Right cardiac atrium (tissue), 5 donors: ENCODE data around the gene TCEAL7. TPM values are rescaled to one million over a fixed set of nuclear protein-coding genes. Genes with fewer than 3 reads are reported as not detected.
"Not testable (repeated sequence)": the region's sequence is repeated elsewhere in the genome, so short reads cannot be mapped to it uniquely, and the experiment has no call there.

Experiments used
- ATAC-seq, 2 donors: fragments of 200-7000 bp; cut with Tn5 transposase; one replicate each; pipeline versions ENCODE4 v1.8.0 to v1.9.1; 2020; ENCODE audit warnings: moderate library complexity in 2 of 2, mild to moderate bottlenecking in 1 of 2
- DNase-seq, 3 donors: peaks; one replicate each; pipeline ENCODE4 v3.0.0-alpha.2; 2020
- H3K27ac ChIP-seq: one replicate; pipeline ENCODE4 v1.5.1; 2013; ENCODE audit warnings: mild to moderate bottlenecking, low read length, control low read depth, moderate library complexity
- H3K27me3 ChIP-seq: one replicate; pipeline ENCODE4 v1.6.1; 2013; ENCODE audit not compliant: control insufficient read depth, insufficient read depth
- H3K4me1 ChIP-seq: one replicate; pipeline ENCODE4 v1.6.1; 2013; ENCODE audit warnings: low read length; ENCODE audit not compliant: control insufficient read depth, insufficient read depth
- H3K4me3 ChIP-seq: one replicate; pipeline ENCODE4 v1.5.1; 2013; ENCODE audit warnings: low read length, control low read depth
- H3K9me3 ChIP-seq: one replicate; pipeline ENCODE4 v1.6.1; 2013; ENCODE audit warnings: low read length; ENCODE audit not compliant: control insufficient read depth
- WGBS: extraction: QIAGEN DNeasy Blood & Tissue Kit; methylation state at CpG from one replicate; pipeline ENCODE4 v1.1.7; 2013; 5-methylcytosine and 5-hydroxymethylcytosine counted together
- intact Hi-C, 4 donors: fragments of 100-400 bp; cut with DNase I; formaldehyde crosslinking; loops; one replicate each; pipeline versions ENCODE4 v1.11.0 to v1.14.0; 2022 to 2023
- polyA plus RNA-seq: library from polyadenylated mRNA; stranded (reverse); fragments of 200-250 nt; gene quantifications from one replicate; pipeline ENCODE4 v1.2.3, GENCODE V29; 2013
- total RNA-seq, 4 donors: library from RNA; stranded (reverse); fragmentation: NEBNext Ultra II Directional; extraction: Animal tissue kit (Norgen Biotek cat#: 25700); gene quantifications; one replicate each; pipeline ENCODE4 v1.2.1, GENCODE V29; 2021
- donor health status: healthy with polysubstance abuse.
- donor health status: DM: no; HTN: yes; CAD: no.
- donor health status: DM: no; HTN: no; CAD: no.
- donor health status: DM: no; HTN: yes; CAD: no; lungs with severe emphysema.
- donor health status: DM: yes; HTN: yes; CAD: no.

Gene TCEAL7
- total and polyA plus RNA-seq, 5 donors = 8.0 to 12.3 (median 9.3) TPM

DNA sequence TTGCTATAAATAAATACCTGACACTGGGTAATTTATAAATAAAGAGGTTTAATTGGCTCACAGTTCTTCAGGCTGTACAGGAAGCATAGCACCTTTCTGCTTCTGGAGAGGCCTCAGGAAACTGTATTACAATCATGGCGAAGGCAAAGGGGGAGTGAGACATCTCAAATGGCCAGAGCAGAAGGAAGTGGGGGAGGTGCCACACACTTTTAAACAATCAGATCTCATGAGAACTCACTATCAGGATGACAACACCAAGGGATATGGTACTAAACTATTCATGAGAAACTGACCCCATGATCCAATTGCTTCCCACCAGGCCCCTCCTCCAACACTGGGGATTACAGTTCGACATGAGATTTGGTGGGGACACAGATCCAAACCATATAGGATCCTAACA, 14.6 kb downstream of the TCEAL7 start:
- intact Hi-C loops = loop anchor here in 3 of 4 donors (5.0 kb wide), 2 partner anchors 118 to 123 kb away; no protein-coding TSS in a partner anchor
- no peaks in the 10 kb centered on the region for H3K9me3 ChIP-seq
- H3K27me3 ChIP-seq = no peaks in the 10 kb centered on the region
- H3K4me3 ChIP-seq = no peak overlapping the region
- no peak overlapping the region for H3K27ac ChIP-seq
- no peaks in the 10 kb centered on the region for H3K4me1 ChIP-seq
- DNase-seq = no peak
- WGBS = 54% methylated on average over 2 of the region's 2 CpGs
- no peak for ATAC-seq

DNA sequence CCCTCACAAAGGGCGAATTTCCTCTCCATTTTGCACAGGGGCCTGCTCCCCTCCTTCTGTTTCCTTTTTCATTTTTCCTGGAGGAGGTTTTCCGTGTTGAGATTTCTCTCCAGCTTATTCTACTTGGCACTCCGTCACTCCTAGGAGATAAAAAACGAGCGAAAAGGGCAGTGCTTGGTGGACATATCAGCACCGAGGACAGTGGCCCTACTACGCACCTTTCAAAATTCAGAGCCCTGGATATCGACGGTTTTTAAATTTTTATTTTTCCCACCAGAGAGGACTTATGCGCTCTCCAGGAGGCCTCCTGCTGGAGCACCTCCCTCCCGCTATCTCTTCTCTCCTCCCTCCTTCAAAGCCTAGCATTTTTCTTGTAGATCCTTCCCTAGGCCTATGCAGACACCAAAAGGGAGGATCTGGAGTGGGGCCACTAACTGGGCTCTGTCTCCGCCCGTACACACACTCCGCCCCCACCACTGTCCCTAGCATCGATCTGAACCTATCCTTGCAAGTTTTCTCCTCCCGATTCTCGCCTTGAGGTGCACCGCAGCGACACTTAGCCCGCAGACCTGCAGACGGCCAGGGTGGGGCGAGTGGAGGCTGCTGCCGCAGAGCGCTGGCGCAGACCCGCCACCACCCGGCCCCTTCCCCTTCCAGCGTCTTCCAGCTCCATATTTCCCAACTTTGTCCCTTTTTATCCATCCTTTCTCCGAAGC, 17.8 kb downstream of the TCEAL7 start:
- Histone ChIP-seq H3K9me3 (no peaks in the 10 kb centered on the region), H3K4me3 (no peak overlapping the region), H3K27ac (no peak overlapping the region), H3K4me1 (no peaks in the 10 kb centered on the region), H3K27me3 (no peaks in the 10 kb centered on the region)
- WGBS = 48% methylated on average over 29 of the region's 29 CpGs
- intact Hi-C loops = no loop called here
- no peak for ATAC-seq
- no peak for DNase-seq

DNA sequence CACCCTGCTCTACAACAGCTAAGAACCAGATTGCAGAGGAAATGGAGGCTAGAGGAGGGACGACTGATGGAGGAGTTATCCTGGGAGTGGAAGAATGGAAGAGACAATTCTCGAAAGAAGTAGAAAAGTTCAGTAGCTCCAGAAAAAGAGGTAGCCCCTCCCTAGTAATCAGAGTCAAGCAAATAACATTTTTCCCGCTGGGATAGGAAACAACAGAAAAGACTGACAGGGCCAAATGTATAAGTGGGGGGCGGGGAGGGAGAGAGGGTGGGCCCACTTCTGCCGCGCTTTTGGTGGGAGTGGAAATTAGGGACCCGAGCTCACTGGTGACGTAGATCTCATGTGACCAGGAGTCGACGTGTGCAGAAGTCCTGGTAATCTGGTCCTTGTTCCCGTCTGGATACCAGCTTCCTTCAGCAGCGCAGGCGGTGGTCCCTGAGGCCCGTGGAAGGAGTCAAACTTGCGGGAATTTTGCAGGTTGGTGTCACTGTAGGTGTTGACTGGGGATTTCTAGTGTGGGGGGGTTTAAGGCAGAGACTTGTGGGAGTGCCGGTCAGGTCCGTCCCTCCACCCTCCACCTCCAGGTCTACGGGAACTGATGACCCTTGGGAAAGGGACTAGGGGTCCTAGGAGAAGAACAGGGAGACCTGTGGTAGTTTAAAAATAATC, 26.2 kb downstream of the TCEAL7 start, which contains the start of gene TCEAL9:
TCEAL9 (plus strand) TSS at position 377 of the 669 bp plus-strand sequence. CDS start 1,179 bp downstream, outside the sequence.
- under 1% methylated on average over 18 of the region's 18 CpGs for WGBS
- peak within 1 kb of the TSS; percentile 91 for H3K27ac ChIP-seq
- no peaks in the 10 kb centered on the region for H3K9me3 ChIP-seq
- H3K4me1 ChIP-seq = no peaks in the 10 kb centered on the region
- peak; percentile 97 for ATAC-seq
- intact Hi-C loops = no loop called here
- H3K4me3 ChIP-seq = peak within 1 kb of the TSS; percentile 93
- no peaks in the 10 kb centered on the region for H3K27me3 ChIP-seq
- peak; percentile 61 to 81 (median 77) for DNase-seq

DNA sequence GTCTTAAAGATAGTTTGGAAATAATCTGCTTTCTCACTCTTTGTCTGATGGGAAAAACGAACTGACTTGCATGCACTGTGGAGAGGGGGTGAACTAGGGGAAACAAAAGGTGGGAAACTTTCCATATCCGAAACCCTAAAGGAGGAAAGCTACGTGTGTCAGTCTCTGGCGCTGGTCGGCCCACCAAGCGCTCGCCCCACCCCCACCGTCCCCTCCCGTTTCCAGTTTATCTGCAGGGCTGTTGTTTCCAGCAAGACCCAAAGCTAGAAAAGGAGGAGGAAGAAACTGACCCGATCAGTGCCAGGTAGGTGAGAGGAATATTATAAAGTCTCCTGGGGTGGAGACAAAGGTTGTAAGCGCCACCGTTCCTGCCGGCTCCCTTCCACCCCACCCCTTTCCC, 26.8 kb downstream of the TCEAL7 start:
- ATAC-seq = peak; percentile 85 to 88
- H3K9me3 ChIP-seq = no peaks in the 10 kb centered on the region
- H3K27ac ChIP-seq = peak overlapping the region; percentile 91
- DNase-seq = peak in 2 of 3 donors; percentile 57 to 69
- H3K4me3 ChIP-seq = peak overlapping the region; percentile 93
- WGBS = under 1% methylated on average over 13 of the region's 13 CpGs
- no peaks in the 10 kb centered on the region for H3K27me3 ChIP-seq
- intact Hi-C loops = no loop called here
- no peaks in the 10 kb centered on the region for H3K4me1 ChIP-seq

DNA sequence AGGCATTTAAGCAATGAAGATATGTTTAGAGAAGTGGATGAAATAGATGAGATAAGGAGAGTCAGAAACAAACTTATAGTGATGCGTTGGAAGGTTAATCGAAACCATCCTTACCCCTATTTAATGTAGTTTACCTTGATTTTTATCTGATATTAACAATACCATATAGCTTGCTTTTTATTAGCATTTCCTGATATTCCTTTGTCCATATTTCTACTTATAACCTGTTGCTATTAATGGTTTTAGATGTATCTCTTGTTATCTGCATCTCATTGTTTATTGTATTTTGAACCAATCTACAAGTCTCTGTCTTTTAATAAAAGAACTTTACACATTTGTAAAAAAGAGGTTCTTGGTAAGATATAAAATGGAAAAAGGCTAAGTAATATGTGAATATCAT, 27.8 kb downstream of the TCEAL7 start:
- Histone ChIP-seq H3K4me1 (no peaks in the 10 kb centered on the region), H3K4me3 (no peak overlapping the region), H3K9me3 (no peaks in the 10 kb centered on the region), H3K27ac (no peak overlapping the region), H3K27me3 (no peaks in the 10 kb centered on the region)
- ATAC-seq (no peak), DNase-seq (no peak)
- WGBS = 81% methylated on average over 2 of the region's 2 CpGs
- intact Hi-C loops = no loop called here

DNA sequence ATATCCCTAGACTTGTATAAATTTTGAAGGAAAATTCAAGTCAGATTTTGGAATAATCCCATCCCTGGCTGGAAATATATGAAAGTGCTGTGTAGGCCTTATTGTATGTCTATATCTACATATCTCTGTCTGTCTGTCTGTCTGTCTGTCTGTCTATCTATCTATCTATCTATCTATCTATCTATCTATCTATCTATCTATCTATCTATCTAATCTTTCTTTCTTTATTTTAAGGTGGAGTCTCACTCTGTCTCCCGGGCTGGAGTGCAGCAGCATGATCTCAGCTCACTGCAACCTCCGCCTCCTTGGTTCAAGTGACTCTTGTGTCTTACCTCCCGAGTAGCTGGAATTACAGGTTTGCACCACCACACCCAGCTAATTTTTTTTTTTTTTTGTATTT, 29.6 kb downstream of the TCEAL7 start:
- H3K4me3 ChIP-seq, H3K9me3 ChIP-seq, H3K27ac ChIP-seq, DNase-seq, H3K4me1 ChIP-seq, ATAC-seq, H3K27me3 ChIP-seq, intact Hi-C loops: not testable (repeated sequence)
- 95% methylated on average over 3 of the region's 3 CpGs for whole genome bisulfite sequencing

DNA sequence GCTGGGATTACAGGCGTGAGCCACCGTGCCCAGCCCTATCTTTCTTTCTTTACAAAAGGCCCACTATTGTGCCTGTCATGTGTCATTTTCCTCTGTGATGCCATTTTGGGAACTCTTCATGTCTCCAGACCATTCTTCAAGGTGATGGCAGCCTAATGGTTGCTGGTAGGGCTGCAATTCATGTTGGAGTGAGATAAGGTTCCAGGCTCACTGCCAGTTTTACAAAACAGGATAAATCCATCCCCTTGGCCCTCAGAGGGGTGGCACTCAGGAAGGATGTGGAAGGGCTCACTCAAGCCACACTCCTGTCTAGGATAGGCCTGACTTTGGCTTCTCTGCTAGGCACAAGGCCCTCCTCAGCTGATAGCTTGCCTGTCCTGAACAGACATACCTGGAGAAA, 30.1 kb downstream of the TCEAL7 start:
- 54% methylated on average over 2 of the region's 2 CpGs for WGBS
- DNase-seq (no peak), ATAC-seq (peak in 1 of 2 donors; percentile 15)
- no peaks in the 10 kb centered on the region for H3K4me1 ChIP-seq
- H3K27me3 ChIP-seq = no peaks in the 10 kb centered on the region
- intact Hi-C loops = no loop called here
- H3K27ac ChIP-seq = no peak overlapping the region
- H3K9me3 ChIP-seq = no peaks in the 10 kb centered on the region
- H3K4me3 ChIP-seq = no peak overlapping the region

DNA sequence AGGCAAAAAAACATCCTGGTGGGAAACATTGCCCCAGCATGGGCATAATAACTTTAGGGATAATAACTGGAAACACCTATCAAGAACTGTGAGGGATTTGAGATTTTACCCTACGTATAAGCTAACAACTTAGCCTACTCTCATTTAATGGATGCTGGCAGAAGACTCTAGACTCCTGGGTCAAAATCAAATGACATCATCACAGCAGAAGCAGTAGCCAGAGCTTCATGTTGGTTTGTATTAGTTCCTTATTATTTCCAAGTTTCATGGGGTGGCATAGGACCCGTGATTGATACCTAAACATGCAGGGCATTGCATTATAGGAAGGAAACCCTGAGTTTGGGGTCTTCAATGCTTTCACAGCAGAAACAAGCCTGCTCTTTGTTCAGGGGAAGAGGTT, 30.9 kb downstream of the TCEAL7 start:
- DNase-seq (no peak), ATAC-seq (no peak)
- Histone ChIP-seq H3K27me3 (no peaks in the 10 kb centered on the region), H3K27ac (no peak overlapping the region), H3K4me3 (no peak overlapping the region), H3K4me1 (no peaks in the 10 kb centered on the region), H3K9me3 (no peaks in the 10 kb centered on the region)
- intact Hi-C loops = no loop called here
- WGBS = 55% methylated on average over 2 of the region's 2 CpGs

DNA sequence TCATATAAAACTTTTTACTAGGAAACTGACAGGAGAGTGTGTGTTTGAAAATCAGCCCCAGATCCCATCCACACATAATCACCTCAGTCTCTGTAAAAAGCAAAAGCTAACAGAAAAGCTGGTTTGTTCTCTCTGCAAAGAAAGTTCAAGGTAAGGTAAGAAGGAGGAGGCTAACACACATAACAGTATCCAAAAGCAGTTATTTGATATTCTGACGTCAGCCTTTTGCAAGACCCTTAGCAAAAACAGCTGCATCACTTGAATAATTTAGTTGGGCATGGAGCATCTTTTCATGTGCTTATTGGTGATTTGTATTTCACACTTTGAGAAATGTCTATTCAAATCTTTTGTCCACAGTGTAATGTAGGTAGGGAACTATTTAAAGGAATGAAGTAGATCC, 31.8 kb downstream of the TCEAL7 start:
- Histone ChIP-seq H3K27me3 (no peaks in the 10 kb centered on the region), H3K4me3 (no peak overlapping the region), H3K27ac (no peak overlapping the region), H3K4me1 (no peaks in the 10 kb centered on the region), H3K9me3 (no peaks in the 10 kb centered on the region)
- 51% methylated on average over 1 of the region's 1 CpG for WGBS
- no peak for DNase-seq
- ATAC-seq = no peak
- intact Hi-C loops = no loop called here

DNA sequence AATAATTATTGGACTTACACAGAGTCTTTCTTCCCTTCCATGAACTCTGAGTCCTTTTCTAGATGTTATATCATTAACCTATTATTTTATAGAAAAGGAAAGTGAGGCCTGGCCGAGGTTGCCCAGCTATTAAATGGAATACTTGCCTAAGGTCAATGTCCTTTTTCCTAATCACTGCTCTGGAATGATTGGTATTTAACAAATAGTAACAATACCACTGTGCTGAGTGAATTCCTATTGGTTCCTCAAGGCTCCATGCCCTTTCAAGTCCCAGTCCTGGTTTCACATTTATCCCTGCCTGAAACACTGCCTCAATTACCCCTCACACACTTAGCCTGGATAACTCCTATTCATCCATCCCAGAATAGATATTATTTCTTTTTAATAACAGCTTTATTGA, 32.4 kb downstream of the TCEAL7 start:
- no peaks in the 10 kb centered on the region for H3K27me3 ChIP-seq
- H3K9me3 ChIP-seq = no peaks in the 10 kb centered on the region
- intact Hi-C loops = no loop called here
- no peak overlapping the region for H3K27ac ChIP-seq
- 26% methylated on average over 1 of the region's 1 CpG for WGBS
- no peak for DNase-seq
- no peak for ATAC-seq
- H3K4me1 ChIP-seq = no peaks in the 10 kb centered on the region
- no peak overlapping the region for H3K4me3 ChIP-seq

DNA sequence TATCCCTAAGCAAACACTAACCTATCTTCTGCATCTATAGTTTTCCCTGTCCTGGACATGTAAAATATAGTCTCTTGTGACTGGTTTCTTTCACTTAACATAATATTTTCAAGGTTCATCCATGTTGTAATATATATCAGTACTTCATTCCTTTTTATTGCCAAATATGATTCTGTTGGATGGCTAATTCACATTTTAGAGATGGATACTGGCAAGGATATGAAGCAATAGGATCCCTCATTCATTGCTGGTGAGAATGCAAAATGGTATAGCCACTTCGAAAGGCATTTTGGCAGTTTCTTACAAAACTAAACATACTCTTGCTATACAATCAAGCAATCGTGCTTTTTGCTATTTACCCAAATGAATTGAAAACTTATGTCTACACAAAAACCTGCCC, 33.0 kb downstream of the TCEAL7 start:
- no peak for DNase-seq
- H3K4me1 ChIP-seq = no peaks in the 10 kb centered on the region
- no peak overlapping the region for H3K4me3 ChIP-seq
- H3K27me3 ChIP-seq = no peaks in the 10 kb centered on the region
- no peaks in the 10 kb centered on the region for H3K9me3 ChIP-seq
- 94% methylated on average over 2 of the region's 2 CpGs for WGBS
- ATAC-seq = no peak
- intact Hi-C loops = no loop called here
- H3K27ac ChIP-seq = no peak overlapping the region
